Measurements from ENCODE around the gene OR51E2. TPM values are rescaled to one million over a fixed set of nuclear protein-coding genes. Genes with fewer than 3 reads are reported as not detected.

Gene OR51E2
- total RNA-seq, 6 donors from 2014 or later = not detected

GRCh38 chr11:4677948-4678347, 19.7 kb downstream of the OR51E2 start:
- no peak for DNase-seq
- TF ChIP-seq CTCF (IDR thresholded peaks at IDR 0.05) = no peak
- H3K36me3 ChIP-seq = no peaks in the 10 kb centered on the region
- no peak overlapping the region for H3K4me3 ChIP-seq
- no peak overlapping the region for H3K27ac ChIP-seq
- H3K9me3 ChIP-seq = no peaks in the 10 kb centered on the region
- no peak for ATAC-seq (ENCODE audit: low FRiP score in 2 of 2)
- 80 to 88% methylated on average over 2 of the region's 2 CpGs for WGBS, 2 donors
- H3K27me3 ChIP-seq = no peaks in the 10 kb centered on the region
- H3K4me1 ChIP-seq = no peaks in the 10 kb centered on the region

- ATAC-seq (ENCODE audit: low FRiP score in 2 of 2) (no peak), DNase-seq (no peak)
- no peak overlapping the region for H3K4me3 ChIP-seq
- 66 to 73% methylated on average over 2 of the region's 2 CpGs for WGBS, 2 donors
- TF ChIP-seq CTCF (IDR thresholded peaks at IDR 0.05) (no peak), EP300 (IDR thresholded peaks at IDR 0.05) (no peak), POLR2AphosphoS5 (IDR thresholded peaks at IDR 0.05) (no peak), POLR2A (IDR thresholded peaks at IDR 0.05) (no peak)
- H3K4me1 ChIP-seq = no peaks in the 10 kb centered on the region
- no peaks in the 10 kb centered on the region for H3K9me3 ChIP-seq
- no peak overlapping the region for H3K27ac ChIP-seq
- H3K27me3 ChIP-seq = no peaks in the 10 kb centered on the region
- no peaks in the 10 kb centered on the region for H3K36me3 ChIP-seq
These were observed 23.9 kb downstream of the OR51E2 start for GRCh38 chr11:4673781-4674180.

GRCh38 chr11:4672470-4672869, 25.2 kb downstream of the OR51E2 start:
- no peak overlapping the region for H3K4me3 ChIP-seq

GRCh38 chr11:4671741-4672140, 25.9 kb downstream of the OR51E2 start:
- ATAC-seq (ENCODE audit: low FRiP score in 2 of 2) (no peak), DNase-seq (no peak)
- H3K4me3 ChIP-seq = no peak overlapping the region
- no peaks in the 10 kb centered on the region for H3K36me3 ChIP-seq
- no peak overlapping the region for H3K27ac ChIP-seq
- H3K4me1 ChIP-seq = no peaks in the 10 kb centered on the region
- H3K27me3 ChIP-seq = no peaks in the 10 kb centered on the region
- TF ChIP-seq POLR2AphosphoS5 (IDR thresholded peaks at IDR 0.05) = no peak
- no peaks in the 10 kb centered on the region for H3K9me3 ChIP-seq
- 85 to 95% methylated on average over 2 of the region's 2 CpGs for WGBS, 2 donors

More at GRCh38 chr11:4672470-4672869, 25.2 kb downstream of the OR51E2 start:
- Histone ChIP-seq H3K27ac (no peak overlapping the region), H3K9me3 (no peaks in the 10 kb centered on the region), H3K36me3 (no peaks in the 10 kb centered on the region), H3K4me1 (no peaks in the 10 kb centered on the region), H3K27me3 (no peaks in the 10 kb centered on the region)
- DNase-seq = no peak
- no peak for ATAC-seq (ENCODE audit: low FRiP score in 2 of 2)
- WGBS, 2 donors = 63 to 70% methylated on average over 3 of the region's 3 CpGs
- no peak for TF ChIP-seq POLR2A (IDR thresholded peaks at IDR 0.05)
- TF ChIP-seq EP300 (IDR thresholded peaks at IDR 0.05) = no peak
- no peak for TF ChIP-seq POLR2AphosphoS5 (IDR thresholded peaks at IDR 0.05)
- no peak for TF ChIP-seq CTCF (IDR thresholded peaks at IDR 0.05)

GRCh38 chr11:4665424-4665823, 32.2 kb downstream of the OR51E2 start:
- Histone ChIP-seq H3K27ac (no peak overlapping the region), H3K4me3 (no peak overlapping the region), H3K9me3 (no peaks in the 10 kb centered on the region), H3K36me3 (no peaks in the 10 kb centered on the region), H3K27me3 (no peaks in the 10 kb centered on the region), H3K4me1 (no peaks in the 10 kb centered on the region)
- TF ChIP-seq EP300 (IDR thresholded peaks at IDR 0.05) = no peak
- no peak for TF ChIP-seq POLR2AphosphoS5 (IDR thresholded peaks at IDR 0.05)
- TF ChIP-seq CTCF (IDR thresholded peaks at IDR 0.05) = no peak
- no peak for TF ChIP-seq POLR2A (IDR thresholded peaks at IDR 0.05)
- DNase-seq = no peak
- no peak for ATAC-seq (ENCODE audit: low FRiP score in 2 of 2)
- 65 to 67% methylated on average over 2 of the region's 2 CpGs for whole genome bisulfite sequencing, 2 donors

All from upper lobe of left lung (tissue), 6 donors.